IMR-90 (cell line): ENCODE data around the gene MSH4. TPM values are rescaled to one million over a fixed set of nuclear protein-coding genes. Genes with fewer than 3 reads are reported as not detected.

Experiments
- ATAC-seq: fragments of 200-7000 bp; cut with Tn5 transposase; 2 replicates; pipeline ENCODE4 v1.9.1; 2020; ENCODE audit warnings: low read depth, mild to moderate bottlenecking, moderate library complexity
- BruUV-seq: library from RNA; stranded (reverse); fragments of 400-500 nt; replicated peaks from 2 replicates; lab custom pipeline; 2021; lab: Mats Ljungman, UMichigan
- CTCF ChIA-PET: fragments of 300-600 bp; formaldehyde crosslinking; extraction: SDS; loops from one replicate; lab custom pipeline; 2021; ENCODE audit warnings: antibody characterized with exemption; lab: Yijun Ruan, JAX
- POLR2A ChIA-PET: fragments of 300-600 bp; sonication (Branson Sonifier 250); formaldehyde crosslinking; loops from one replicate; lab custom pipeline; 2022; ENCODE audit warnings: antibody characterized with exemption; ENCODE audit not compliant: unreplicated experiment; lab: Charles Lee
- DNase-seq: peaks from one replicate; pipeline ENCODE4 v3.0.0; 2013
- H2AFZ ChIP-seq: replicated peaks from 2 replicates; pipeline ENCODE3; 2013; ENCODE audit warnings: low read length, mild to moderate bottlenecking; ENCODE audit not compliant: poor library complexity
- H2AK5ac ChIP-seq: 2 replicates; pipeline ENCODE4 v1.6.1; 2013; ENCODE audit warnings: low read depth, low read length, inconsistent platforms
- H2AK9ac ChIP-seq: replicated peaks from 2 replicates; pipeline ENCODE3; 2013; ENCODE audit warnings: mild to moderate bottlenecking, low read depth, low read length, moderate library complexity; ENCODE audit not compliant: poor library complexity
- H2BK120ac ChIP-seq: 2 replicates; pipeline ENCODE4 v1.6.1; 2013; ENCODE audit warnings: low read depth, low read length, inconsistent platforms
- H2BK15ac ChIP-seq: 3 replicates; pipeline ENCODE4 v1.6.1; 2013; ENCODE audit warnings: low read depth, low read length, inconsistent platforms
- H2BK20ac ChIP-seq: 2 replicates; pipeline ENCODE4 v1.6.1; 2013; ENCODE audit warnings: low read depth, mild to moderate bottlenecking, inconsistent platforms, low read length, moderate library complexity
- H2BK5ac ChIP-seq: 2 replicates; pipeline ENCODE4 v1.6.1; 2013; ENCODE audit warnings: mild to moderate bottlenecking, low read depth, low read length, inconsistent platforms; ENCODE audit not compliant: poor library complexity, severe bottlenecking
- H3K14ac ChIP-seq: replicated peaks from 2 replicates; pipeline ENCODE4 v1.6.1; 2013; ENCODE audit warnings: low read depth, low read length, inconsistent platforms
- H3K18ac ChIP-seq: 2 replicates; pipeline ENCODE4 v1.6.1; 2013; ENCODE audit warnings: low read depth, low read length, control low read depth
- H3K23ac ChIP-seq: 2 replicates; pipeline ENCODE4 v1.6.1; 2013; ENCODE audit warnings: low read depth, low read length, inconsistent platforms
- H3K27ac ChIP-seq: 2 replicates; pipeline ENCODE4 v1.5.1; 2013; ENCODE audit warnings: mild to moderate bottlenecking, control low read depth, low read length; ENCODE audit not compliant: insufficient read depth
- H3K27me3 ChIP-seq: 2 replicates; pipeline ENCODE4 v1.6.1; 2013; ENCODE audit warnings: low read length; ENCODE audit not compliant: control insufficient read depth, insufficient read depth
- H3K36me3 ChIP-seq: 2 replicates; pipeline ENCODE4 v1.6.1; 2013; ENCODE audit warnings: low read length, mixed read lengths; ENCODE audit not compliant: control insufficient read depth, insufficient read depth
- H3K4ac ChIP-seq: 2 replicates; pipeline ENCODE4 v1.6.1; 2013; ENCODE audit warnings: low read depth, low read length, inconsistent platforms
- H3K4me1 ChIP-seq: 2 replicates; pipeline ENCODE4 v1.6.1; 2013; ENCODE audit warnings: low read length, mixed read lengths; ENCODE audit not compliant: control insufficient read depth, insufficient read depth
- H3K4me2 ChIP-seq: 2 replicates; pipeline ENCODE4 v1.6.1; 2013; ENCODE audit warnings: low read depth, mild to moderate bottlenecking, control low read depth, low read length, moderate library complexity
- H3K4me3 ChIP-seq: 2 replicates; pipeline ENCODE4 v1.5.1; 2013; ENCODE audit warnings: low read depth, mild to moderate bottlenecking, control low read depth, low read length, moderate library complexity; ENCODE audit not compliant: insufficient read depth
- H3K56ac ChIP-seq: 2 replicates; pipeline ENCODE4 v1.6.1; 2013; ENCODE audit warnings: low read length, inconsistent platforms; ENCODE audit not compliant: insufficient read depth; ENCODE audit errors: extremely low read depth
- H3K79me1 ChIP-seq, 2 experiments: 2 replicates each; pipeline ENCODE4 v1.6.1; 2013; ENCODE audit warnings: low read length in 2 of 2, inconsistent platforms in 1 of 2, low read depth in 1 of 2
- H3K9ac ChIP-seq: 2 replicates; pipeline ENCODE4 v1.6.1; 2013; ENCODE audit warnings: low read depth, low read length, control low read depth
- H3K9me1 ChIP-seq: 2 replicates; pipeline ENCODE4 v1.6.1; 2013; ENCODE audit warnings: low read length, inconsistent platforms; ENCODE audit not compliant: insufficient read depth
- H3K9me3 ChIP-seq: 2 replicates; pipeline ENCODE4 v1.6.1; 2013; ENCODE audit warnings: low read length; ENCODE audit not compliant: control insufficient read depth, insufficient read depth
- H4K20me1 ChIP-seq: 2 replicates; pipeline ENCODE4 v1.6.1; 2013; ENCODE audit warnings: low read length, inconsistent platforms; ENCODE audit not compliant: insufficient read depth
- H4K5ac ChIP-seq: 2 replicates; pipeline ENCODE4 v1.6.1; 2013; ENCODE audit warnings: mild to moderate bottlenecking, low read depth, low read length, control low read depth
- H4K8ac ChIP-seq, 2 experiments: 2 replicates each; pipeline ENCODE4 v1.6.1; 2013; ENCODE audit warnings: low read depth in 2 of 2, low read length in 2 of 2, control low read depth in 1 of 2, inconsistent platforms in 1 of 2
- H4K91ac ChIP-seq: 2 replicates; pipeline ENCODE4 v1.6.1; 2013; ENCODE audit warnings: low read depth, low read length, inconsistent platforms; ENCODE audit not compliant: insufficient read depth
- BHLHE40 ChIP-seq: fragments of 150-350 bp; IDR thresholded peaks from 2 replicates; pipeline ENCODE4 v1.6.1; 2016; ENCODE audit warnings: mild to moderate bottlenecking, low read depth, low read length
- CEBPB ChIP-seq: IDR thresholded peaks from 2 replicates; pipeline ENCODE4 v1.6.1; 2012; ENCODE audit warnings: low read depth, low read length, improper control_type of control experiment
- CHD1 ChIP-seq: IDR thresholded peaks from 2 replicates; pipeline ENCODE4 v1.6.1; 2012; ENCODE audit warnings: low read depth, low read length, improper control_type of control experiment
- CTCF ChIP-seq: conservative IDR thresholded peaks from 2 replicates; pipeline ENCODE4 v1.5.1; 2012; ENCODE audit warnings: mild to moderate bottlenecking, low read depth, low read length, improper control_type of control experiment
- ELK1 ChIP-seq: fragments of 150-350 bp; IDR thresholded peaks from 2 replicates; pipeline ENCODE4 v1.6.1; 2016; ENCODE audit warnings: low read depth, mild to moderate bottlenecking, low read length, moderate library complexity, borderline replicate concordance
- FOS ChIP-seq: fragments of 150-350 bp; IDR thresholded peaks from 2 replicates; pipeline ENCODE4 v1.6.1; 2016; ENCODE audit warnings: low read depth, low read length
- MAFK ChIP-seq: IDR thresholded peaks from 2 replicates; pipeline ENCODE4 v1.6.1; 2012; ENCODE audit warnings: low read depth, low read length, improper control_type of control experiment
- MAZ ChIP-seq: IDR thresholded peaks from 2 replicates; pipeline ENCODE4 v1.6.1; 2012; ENCODE audit warnings: low read depth, mild to moderate bottlenecking, low read length, improper control_type of control experiment, moderate library complexity, borderline replicate concordance
- MXI1 ChIP-seq: IDR thresholded peaks from 2 replicates; pipeline ENCODE4 v1.6.1; 2012; ENCODE audit warnings: low read depth, mild to moderate bottlenecking, low read length, moderate library complexity, borderline replicate concordance
- NFE2L2 ChIP-seq: fragments of 150-350 bp; IDR thresholded peaks from 2 replicates; pipeline ENCODE4 v1.6.1; 2016; ENCODE audit warnings: low read depth, mild to moderate bottlenecking, low read length
- POLR2A ChIP-seq: IDR thresholded peaks from 2 replicates; pipeline ENCODE4 v1.6.1; 2012; ENCODE audit warnings: mild to moderate bottlenecking, low read depth, low read length
- RAD21 ChIP-seq: IDR thresholded peaks from 2 replicates; pipeline ENCODE4 v1.6.1; 2012; ENCODE audit warnings: low read length, improper control_type of control experiment
- RCOR1 ChIP-seq: IDR thresholded peaks from 2 replicates; pipeline ENCODE4 v1.6.1; 2012; ENCODE audit warnings: mild to moderate bottlenecking, low read length, improper control_type of control experiment; ENCODE audit not compliant: insufficient replicate concordance
- RFX5 ChIP-seq: IDR thresholded peaks from 2 replicates; pipeline ENCODE4 v1.8.0; 2012; ENCODE audit warnings: low read depth, mild to moderate bottlenecking, low read length, moderate library complexity
- SMC3 ChIP-seq: fragments of 150-350 bp; IDR thresholded peaks from 2 replicates; pipeline ENCODE4 v1.6.1; 2016; ENCODE audit warnings: low read depth, mild to moderate bottlenecking, antibody characterized with exemption, low read length, moderate library complexity
- USF2 ChIP-seq: fragments of 150-350 bp; IDR thresholded peaks from 2 replicates; pipeline ENCODE4 v1.6.1; 2017; ENCODE audit warnings: mild to moderate bottlenecking, antibody characterized with exemption, low read length, low read depth
- WGBS, 2 experiments: methylation state at CpG; one replicate each; pipeline versions ENCODE4 v1.1.5 to v1.1.7; 2013; ENCODE audit warnings: missing lambda C conversion rate in 2 of 2; ENCODE audit not compliant: insufficient read length in 1 of 2; ENCODE audit errors: extremely low coverage in 2 of 2; 5-methylcytosine and 5-hydroxymethylcytosine counted together
- dilution Hi-C: fragments of 300-500 bp; cut with HindIII; formaldehyde crosslinking; loops from one replicate; pipeline ENCODE4 v1.14.3; 2018; ENCODE audit warnings: low sequenced_read_pairs; ENCODE audit not compliant: unreplicated experiment
- in situ Hi-C: fragments of 300-500 bp; cut with MboI; formaldehyde crosslinking; loops from 3 replicates; pipeline ENCODE4 v1.14.3; 2019; ENCODE audit warnings: low sequenced_read_pairs, inconsistent platforms, mixed read lengths
- intact Hi-C: fragments of 100-400 bp; cut with micrococcal nuclease; formaldehyde crosslinking; loops from 2 replicates; pipeline ENCODE4 v1.10.0; 2022
- polyA plus RNA-seq, 3 experiments: library from polyadenylated mRNA; depleted of rRNA; stranded (reverse); fragments of >200 nt; gene quantifications; 2 replicates each; pipeline ENCODE4 v1.2.3, GENCODE V29; 2012; ENCODE audit warnings: low replicate concordance in 1 of 3
- total RNA-seq: library from RNA; depleted of rRNA; stranded (reverse); fragments of >200 nt; gene quantifications from 2 replicates; pipeline ENCODE4 v1.2.3, GENCODE V29; 2012

MSH4 gene
- total and polyA plus RNA-seq, 2 of the 4 experiments (the other 2 are of a cell fraction) = under 0.01 to 0.02 TPM

GRCh38 chr1:75884437-75884836, 87.8 kb downstream of the MSH4 start:
- H2BK15ac ChIP-seq = no peak overlapping the region
- H3K79me1 ChIP-seq = no peaks in the 10 kb centered on the region
- H3K9me1 ChIP-seq = no peaks in the 10 kb centered on the region
- H3K4me1 ChIP-seq = no peaks in the 10 kb centered on the region
- H3K27ac ChIP-seq = no peak overlapping the region
- in situ Hi-C loops (no loop called here), intact Hi-C loops (no loop called here), dilution Hi-C loops (no loop called here)
- no peak overlapping the region for H3K18ac ChIP-seq
- TF ChIP-seq MAZ (no peak), NFE2L2 (no peak), BHLHE40 (no peak), CEBPB (no peak), RAD21 (no peak), ELK1 (no peak), POLR2A (no peak), SMC3 (no peak), MAFK (no peak), FOS (no peak), RFX5 (no peak), CTCF (no peak), USF2 (no peak), CHD1 (no peak), RCOR1 (no peak), MXI1 (no peak)
- H4K20me1 ChIP-seq = no peaks in the 10 kb centered on the region
- BruUV-seq = no TSS peak
- no peak overlapping the region for H4K91ac ChIP-seq
- no peak overlapping the region for H4K5ac ChIP-seq
- no peaks in the 10 kb centered on the region for H3K27me3 ChIP-seq
- WGBS, 2 experiments = no CpG with 5 or more reads among the region's 1 CpG
- H3K23ac ChIP-seq = no peak overlapping the region
- no peak overlapping the region for H2BK20ac ChIP-seq
- no peak overlapping the region for H4K8ac ChIP-seq
- H3K56ac ChIP-seq = no peak overlapping the region
- H3K36me3 ChIP-seq = no peaks in the 10 kb centered on the region
- H3K4me2 ChIP-seq = no peak overlapping the region
- no peak overlapping the region for H2BK5ac ChIP-seq
- DNase-seq (no peak), ATAC-seq (no peak)
- no peaks in the 10 kb centered on the region for H3K9me3 ChIP-seq
- POLR2A ChIA-PET = no interaction called here
- H2AK5ac ChIP-seq = no peak overlapping the region
- CTCF ChIA-PET = no interaction called here
- no peak overlapping the region for H3K4me3 ChIP-seq
- H2AK9ac ChIP-seq = no peak overlapping the region
- H3K4ac ChIP-seq = no peak overlapping the region
- no peak overlapping the region for H2BK120ac ChIP-seq
- H3K9ac ChIP-seq = no peak overlapping the region
- no peak overlapping the region for H3K14ac ChIP-seq
- H2AFZ ChIP-seq = no peak overlapping the region
